ENCODE data around the gene BBOX1. TPM values are rescaled to one million over a fixed set of nuclear protein-coding genes. Genes with fewer than 3 reads are reported as not detected.

BBOX1 gene
- polyA plus RNA-seq, 3 donors = not detected

GRCh38 chr11:26993965-26994457 is 46.6 kb upstream of the BBOX1 start, which contains the start of gene FIBIN:
TSS of gene FIBIN (plus strand) at chr11:26994112. CDS start at chr11:26994527, 415 bp downstream.
- H3K4me2 ChIP-seq (replicated peaks; ENCODE audit: extremely low read depth, low read length, poor library complexity, severe bottlenecking) = no peak within 1 kb of the TSS
- Mint-ChIP-seq H3K27me3 (ENCODE audit: low read depth in 3 of 3) (peaks cover 0 to 4% (median 0%) of the 10 kb centered on the region in 3 donors), H3K36me3 (no peaks in the 10 kb centered on the region), H3K9me3 (peaks cover 0 to 6% (median 4%) of the 10 kb centered on the region in 7 donors), H3K4me3 (no peak within 1 kb of the TSS), H3K27ac (no peak within 1 kb of the TSS), H3K4me1 (no peaks in the 10 kb centered on the region)
- DNase-seq = no peak
- TF ChIP-seq, protein P1, sequence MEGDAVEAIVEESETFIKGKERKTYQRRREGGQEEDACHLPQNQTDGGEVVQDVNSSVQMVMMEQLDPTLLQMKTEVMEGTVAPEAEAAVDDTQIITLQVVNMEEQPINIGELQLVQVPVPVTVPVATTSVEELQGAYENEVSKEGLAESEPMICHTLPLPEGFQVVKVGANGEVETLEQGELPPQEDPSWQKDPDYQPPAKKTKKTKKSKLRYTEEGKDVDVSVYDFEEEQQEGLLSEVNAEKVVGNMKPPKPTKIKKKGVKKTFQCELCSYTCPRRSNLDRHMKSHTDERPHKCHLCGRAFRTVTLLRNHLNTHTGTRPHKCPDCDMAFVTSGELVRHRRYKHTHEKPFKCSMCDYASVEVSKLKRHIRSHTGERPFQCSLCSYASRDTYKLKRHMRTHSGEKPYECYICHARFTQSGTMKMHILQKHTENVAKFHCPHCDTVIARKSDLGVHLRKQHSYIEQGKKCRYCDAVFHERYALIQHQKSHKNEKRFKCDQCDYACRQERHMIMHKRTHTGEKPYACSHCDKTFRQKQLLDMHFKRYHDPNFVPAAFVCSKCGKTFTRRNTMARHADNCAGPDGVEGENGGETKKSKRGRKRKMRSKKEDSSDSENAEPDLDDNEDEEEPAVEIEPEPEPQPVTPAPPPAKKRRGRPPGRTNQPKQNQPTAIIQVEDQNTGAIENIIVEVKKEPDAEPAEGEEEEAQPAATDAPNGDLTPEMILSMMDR (IDR thresholded peaks at IDR 0.05) = no peak
- no peak within 1 kb of the TSS for H3K4me3 ChIP-seq (replicated peaks in 1 of 3; ENCODE audit: low read depth in 2 of 3, low read length in 3 of 3)
- H3K36me3 ChIP-seq (replicated peaks in 1 of 2; ENCODE audit: control insufficient read depth in 1 of 2, insufficient read depth in 2 of 2, low read length in 2 of 2) = no peaks in the 10 kb centered on the region
- intact Hi-C loops (cut with micrococcal nuclease) = no loop called here
- 9% methylated on average over 19 of the region's 22 CpGs for whole genome bisulfite sequencing (ENCODE audit: insufficient coverage)
- no peak within 1 kb of the TSS for H2AFZ ChIP-seq (ENCODE audit: insufficient read depth, low read depth, low read length, poor library complexity, severe bottlenecking)
- H3K27ac ChIP-seq (ENCODE audit: low read depth in 1 of 2, low read length in 2 of 2) = no peak within 1 kb of the TSS
- no peaks in the 10 kb centered on the region for H4K20me1 ChIP-seq (ENCODE audit: insufficient read depth, low read length)
- H3K79me2 ChIP-seq (ENCODE audit: insufficient read depth, low read length) = no peaks in the 10 kb centered on the region
- H3K4me1 ChIP-seq (ENCODE audit: control insufficient read depth in 1 of 2, insufficient read depth in 2 of 2, low read length in 2 of 2) = no peaks in the 10 kb centered on the region
- no peak within 1 kb of the TSS for H3K9ac ChIP-seq (ENCODE audit: insufficient read depth, low read length, poor library complexity, severe bottlenecking)
- no peaks in the 10 kb centered on the region for H3K27me3 ChIP-seq (ENCODE audit: control insufficient read depth in 2 of 2, insufficient read depth in 2 of 2, low read length in 2 of 2)
- peaks cover 0 to 8% of the 10 kb centered on the region in 2 donors for H3K9me3 ChIP-seq (replicated peaks in 1 of 2; ENCODE audit: control insufficient read depth in 1 of 2, insufficient read depth in 1 of 2, low read length in 2 of 2)

DNA sequence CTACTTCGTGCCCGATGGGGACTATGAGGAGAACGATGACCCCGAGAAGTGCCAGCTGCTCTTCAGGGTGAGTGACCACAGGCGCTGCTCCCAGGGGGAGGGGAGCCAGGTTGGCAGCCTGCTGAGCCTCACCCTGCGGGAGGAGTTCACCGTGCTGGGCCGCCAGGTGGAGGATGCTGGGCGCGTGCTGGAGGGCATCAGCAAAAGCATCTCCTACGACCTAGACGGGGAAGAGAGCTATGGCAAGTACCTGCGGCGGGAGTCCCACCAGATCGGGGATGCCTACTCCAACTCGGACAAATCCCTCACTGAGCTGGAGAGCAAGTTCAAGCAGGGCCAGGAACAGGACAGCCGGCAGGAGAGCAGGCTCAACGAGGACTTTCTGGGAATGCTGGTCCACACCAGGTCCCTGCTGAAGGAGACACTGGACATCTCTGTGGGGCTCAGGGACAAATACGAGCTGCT is 46.0 kb upstream of the BBOX1 start:
- H3K4me2 ChIP-seq (replicated peaks; ENCODE audit: extremely low read depth, low read length, poor library complexity, severe bottlenecking) = no peak overlapping the region
- no peak for DNase-seq

More for the DNA sequence above, 46.0 kb upstream of the BBOX1 start:
- no peaks in the 10 kb centered on the region for H4K20me1 ChIP-seq (ENCODE audit: insufficient read depth, low read length)
- Mint-ChIP-seq H3K36me3 (no peaks in the 10 kb centered on the region), H3K4me3 (no peak overlapping the region), H3K27ac (no peak overlapping the region), H3K27me3 (ENCODE audit: low read depth in 3 of 3) (peaks cover 0 to 4% (median 0%) of the 10 kb centered on the region in 3 donors), H3K4me1 (no peaks in the 10 kb centered on the region), H3K9me3 (peaks cover 0 to 6% (median 4%) of the 10 kb centered on the region in 7 donors)
- no peaks in the 10 kb centered on the region for H3K79me2 ChIP-seq (ENCODE audit: insufficient read depth, low read length)
- no peak overlapping the region for H3K27ac ChIP-seq (ENCODE audit: low read depth in 1 of 2, low read length in 2 of 2)
- no peak overlapping the region for H3K4me3 ChIP-seq (replicated peaks in 1 of 3; ENCODE audit: low read depth in 2 of 3, low read length in 3 of 3)
- H3K9me3 ChIP-seq (replicated peaks in 1 of 2; ENCODE audit: control insufficient read depth in 1 of 2, insufficient read depth in 1 of 2, low read length in 2 of 2) = peaks cover 0 to 8% of the 10 kb centered on the region in 2 donors
- H3K27me3 ChIP-seq (ENCODE audit: control insufficient read depth in 2 of 2, insufficient read depth in 2 of 2, low read length in 2 of 2) = no peaks in the 10 kb centered on the region
- no peak overlapping the region for H2AFZ ChIP-seq (ENCODE audit: insufficient read depth, low read depth, low read length, poor library complexity, severe bottlenecking)
- H3K4me1 ChIP-seq (ENCODE audit: control insufficient read depth in 1 of 2, insufficient read depth in 2 of 2, low read length in 2 of 2) = no peaks in the 10 kb centered on the region
- TF ChIP-seq, protein P1 (IDR thresholded peaks at IDR 0.05) = no peak
- WGBS (ENCODE audit: insufficient coverage) = 67% methylated on average over 18 of the region's 19 CpGs
- H3K9ac ChIP-seq (ENCODE audit: insufficient read depth, low read length, poor library complexity, severe bottlenecking) = no peak overlapping the region
- no peaks in the 10 kb centered on the region for H3K36me3 ChIP-seq (replicated peaks in 1 of 2; ENCODE audit: control insufficient read depth in 1 of 2, insufficient read depth in 2 of 2, low read length in 2 of 2)
- intact Hi-C loops (cut with micrococcal nuclease) = no loop called here

All from CD14-positive monocyte (primary cell).